H1 (cell line): ENCODE data around the gene TSPAN9. TPM values are rescaled to one million over a fixed set of nuclear protein-coding genes. Genes with fewer than 3 reads are reported as not detected.

Source experiments
- CTCF ChIA-PET: fragments of 300-600 bp; sonication (Branson Sonifier 250); formaldehyde crosslinking; loops from one replicate; lab custom pipeline; 2021; ENCODE audit not compliant: partially characterized antibody; lab: Charles Lee
- POLR2A ChIA-PET: fragments of 300-600 bp; sonication (Branson Sonifier 250); formaldehyde crosslinking; loops from one replicate; lab custom pipeline; 2021; ENCODE audit warnings: inconsistent platforms; ENCODE audit not compliant: partially characterized antibody; lab: Charles Lee
- DNase-seq, 2 experiments: peaks; one replicate each; pipeline versions ENCODE4 v3.0.0 to v3.0.0-alpha.2; 2010 to 2022; ENCODE audit warnings: low spot score in 2 of 2, low read depth in 1 of 2, mixed read lengths in 1 of 2
- FAIRE-seq: peaks from 2 replicates; lab custom pipeline; 2011; peaks lifted over from hg19 to GRCh38; lab: Jason Lieb, UNC
- H2AFZ ChIP-seq: 2 replicates; pipeline ENCODE4 v1.8.1; 2012; ENCODE audit warnings: low read length, inconsistent platforms
- H2AK5ac ChIP-seq: 2 replicates; pipeline ENCODE4 v1.6.1; 2013; ENCODE audit warnings: low read depth, low read length
- H2BK120ac ChIP-seq: replicated peaks from 2 replicates; pipeline ENCODE3; 2013; ENCODE audit warnings: low read depth, low read length, inconsistent platforms
- H2BK12ac ChIP-seq: 2 replicates; pipeline ENCODE4 v1.6.1; 2013; ENCODE audit warnings: low read depth, low read length
- H2BK15ac ChIP-seq: 2 replicates; pipeline ENCODE4 v1.6.1; 2013; ENCODE audit warnings: low read length
- H2BK20ac ChIP-seq: 2 replicates; pipeline ENCODE4 v1.6.1; 2013; ENCODE audit warnings: low read length
- H2BK5ac ChIP-seq: 2 replicates; pipeline ENCODE4 v1.6.1; 2013; ENCODE audit warnings: low read depth, low read length
- H3K14ac ChIP-seq: 2 replicates; pipeline ENCODE4 v1.6.1; 2013; ENCODE audit warnings: inconsistent platforms; ENCODE audit not compliant: insufficient read length
- H3K18ac ChIP-seq: 2 replicates; pipeline ENCODE4 v1.6.1; 2013; ENCODE audit warnings: low read length; ENCODE audit errors: extremely low read depth
- H3K23ac ChIP-seq: 2 replicates; pipeline ENCODE4 v1.6.1; 2013; ENCODE audit warnings: inconsistent platforms; ENCODE audit not compliant: insufficient read length
- H3K23me2 ChIP-seq: 2 replicates; pipeline ENCODE4 v1.6.1; 2013; ENCODE audit warnings: low read depth, low read length
- H3K27ac ChIP-seq: 2 replicates; pipeline ENCODE4 v1.6.1; 2011; ENCODE audit warnings: low read depth, low read length, inconsistent platforms
- H3K27me3 ChIP-seq, 4 experiments: replicated peaks in 1 of 4; 1 replicate in 1 of 4; 2 replicates in 3 of 4; pipeline versions ENCODE4 v1.6.1 to v1.8.1; 2011 to 2013; ENCODE audit warnings: low read length in 3 of 4, mild to moderate bottlenecking in 3 of 4, inconsistent platforms in 2 of 4, mixed read lengths in 2 of 4, moderate library complexity in 1 of 4; ENCODE audit not compliant: control insufficient read depth in 3 of 4, insufficient read depth in 3 of 4; ENCODE audit errors: extremely low read depth in 1 of 4
- H3K36me3 ChIP-seq, 4 experiments: 2 replicates each; pipeline versions ENCODE4 v1.6.1 to v1.8.1; 2011 to 2013; ENCODE audit warnings: mild to moderate bottlenecking in 4 of 4, low read length in 3 of 4, moderate library complexity in 2 of 4, control low read depth in 1 of 4, inconsistent platforms in 1 of 4; ENCODE audit not compliant: insufficient read depth in 4 of 4, control insufficient read depth in 2 of 4
- H3K4ac ChIP-seq: replicated peaks from 2 replicates; pipeline ENCODE3; 2013; ENCODE audit warnings: low read length, low read depth, mixed read lengths, inconsistent platforms; ENCODE audit not compliant: insufficient read length
- H3K4me1 ChIP-seq, 4 experiments: replicated peaks in 1 of 4; 1 replicate in 1 of 4; 2 replicates in 3 of 4; pipeline versions ENCODE4 v1.6.1 to v1.8.1; 2011 to 2013; ENCODE audit warnings: low read length in 3 of 4, inconsistent platforms in 2 of 4, mixed read lengths in 1 of 4; ENCODE audit not compliant: insufficient read depth in 4 of 4, control insufficient read depth in 3 of 4
- H3K4me2 ChIP-seq, 2 experiments: 2 replicates each; pipeline versions ENCODE4 v1.6.1 to v1.8.1; 2011 to 2013; ENCODE audit warnings: low read depth in 2 of 2, low read length in 2 of 2, control low read depth in 1 of 2, inconsistent platforms in 1 of 2, mild to moderate bottlenecking in 1 of 2; ENCODE audit not compliant: insufficient read depth in 1 of 2
- H3K4me3 ChIP-seq, 4 experiments: fragments of 200-600, 300-600 bp in 1 of 4; sonication (generic), shearing (Covaris generic), sonication (Bioruptor Twin) in 1 of 4; 2 replicates each; pipeline versions ENCODE4 v1.5.1 to v1.8.1; 2011 to 2016; ENCODE audit warnings: low read length in 4 of 4, low read depth in 3 of 4, control low read depth in 2 of 4, inconsistent platforms in 2 of 4, mild to moderate bottlenecking in 2 of 4, mixed read lengths in 1 of 4, moderate library complexity in 1 of 4; ENCODE audit not compliant: insufficient read depth in 2 of 4; ENCODE audit errors: extremely low read depth in 1 of 4
- H3K56ac ChIP-seq: replicated peaks from 2 replicates; pipeline ENCODE3; 2013; ENCODE audit warnings: low read depth, mild to moderate bottlenecking, mixed read lengths, low read length, inconsistent platforms; ENCODE audit not compliant: insufficient read length
- H3K79me1 ChIP-seq: 2 replicates; pipeline ENCODE4 v1.6.1; 2013; ENCODE audit warnings: low read depth, low read length, control low read depth
- H3K79me2 ChIP-seq, 2 experiments: 2 replicates each; pipeline versions ENCODE4 v1.6.1 to v1.8.1; 2012 to 2013; ENCODE audit warnings: low read length in 2 of 2, mild to moderate bottlenecking in 2 of 2, inconsistent platforms in 1 of 2; ENCODE audit not compliant: insufficient read depth in 2 of 2, control insufficient read depth in 1 of 2
- H3K9ac ChIP-seq, 4 experiments: replicated peaks in 1 of 4; 1 replicate in 1 of 4; 2 replicates in 3 of 4; pipeline versions ENCODE4 v1.6.1 to v1.8.1; 2011 to 2013; ENCODE audit warnings: low read depth in 3 of 4, low read length in 3 of 4, control low read depth in 2 of 4, mild to moderate bottlenecking in 2 of 4, moderate library complexity in 2 of 4, inconsistent platforms in 1 of 4; ENCODE audit errors: extremely low read depth in 1 of 4
- H3K9me3 ChIP-seq, 2 experiments: 2 replicates each; pipeline versions ENCODE4 v1.6.1 to v1.8.1; 2012 to 2013; ENCODE audit warnings: mild to moderate bottlenecking in 2 of 2, moderate library complexity in 2 of 2, control low read depth in 1 of 2, inconsistent platforms in 1 of 2, low read depth in 1 of 2, low read length in 1 of 2, mixed read lengths in 1 of 2; ENCODE audit not compliant: insufficient read depth in 2 of 2
- H4K20me1 ChIP-seq, 2 experiments: replicated peaks in 1 of 2; 2 replicates each; pipeline versions ENCODE3 to v1.8.1; 2011 to 2013; ENCODE audit warnings: inconsistent platforms in 2 of 2, low read length in 2 of 2, mild to moderate bottlenecking in 1 of 2; ENCODE audit not compliant: insufficient read depth in 2 of 2, control insufficient read depth in 1 of 2
- H4K5ac ChIP-seq: 2 replicates; pipeline ENCODE4 v1.6.1; 2013; ENCODE audit warnings: low read length, low read depth, mixed read lengths, inconsistent platforms; ENCODE audit not compliant: insufficient read length
- H4K8ac ChIP-seq: 2 replicates; pipeline ENCODE4 v1.8.0; 2013; ENCODE audit warnings: mild to moderate bottlenecking, moderate library complexity, low read length, inconsistent platforms; ENCODE audit not compliant: insufficient read depth; ENCODE audit errors: extremely low read depth
- H4K91ac ChIP-seq: replicated peaks from 2 replicates; pipeline ENCODE3; 2013; ENCODE audit warnings: low read length, mixed read lengths, inconsistent platforms; ENCODE audit not compliant: insufficient read length
- ATF2 ChIP-seq: IDR thresholded peaks from 2 replicates; pipeline ENCODE4 v1.6.1; 2012; ENCODE audit warnings: low read length, inconsistent platforms
- CHD1 ChIP-seq: IDR thresholded peaks from 2 replicates; pipeline ENCODE4 v1.6.1; 2012; ENCODE audit warnings: low read depth, low read length, improper control_type of control experiment
- GABPA ChIP-seq: IDR thresholded peaks from 2 replicates; pipeline ENCODE4 v1.6.1; 2011; ENCODE audit warnings: mild to moderate bottlenecking, low read length, moderate library complexity, borderline replicate concordance; ENCODE audit not compliant: insufficient read depth
- KDM1A ChIP-seq: fragments of 200-600, 300-600 bp; sonication (generic); IDR thresholded peaks from 2 replicates; pipeline ENCODE4 v1.7.1; 2016; ENCODE audit warnings: mild to moderate bottlenecking, low read length, borderline replicate concordance
- KDM4A ChIP-seq: IDR thresholded peaks from one replicate; pipeline ENCODE4 v1.7.1; 2012; ENCODE audit warnings: low read depth, mild to moderate bottlenecking, moderate library complexity, low read length, inconsistent platforms; ENCODE audit not compliant: severe bottlenecking
- MAFK ChIP-seq: IDR thresholded peaks from 2 replicates; pipeline ENCODE4 v1.6.1; 2012; ENCODE audit warnings: low read depth, mild to moderate bottlenecking, improper control_type of control experiment, low read length
- RXRA ChIP-seq: IDR thresholded peaks from 2 replicates; pipeline ENCODE4 v1.6.1; 2011; ENCODE audit warnings: low read depth, mild to moderate bottlenecking, low read length, moderate library complexity; ENCODE audit not compliant: insufficient read depth
- SIN3A ChIP-seq, 2 experiments: IDR thresholded peaks in 1 of 2; conservative IDR thresholded peaks in 1 of 2; 2 replicates each; pipeline ENCODE4 v1.6.1; 2011 to 2012; ENCODE audit warnings: low read length in 2 of 2, improper control_type of control experiment in 1 of 2, low read depth in 1 of 2, mild to moderate bottlenecking in 1 of 2
- SIX5 ChIP-seq: IDR thresholded peaks from 2 replicates; pipeline ENCODE4 v1.6.1; 2011; ENCODE audit warnings: mild to moderate bottlenecking, low read depth, low read length
- TAF7 ChIP-seq: optimal IDR thresholded peaks from 2 replicates; pipeline ENCODE3; 2011; ENCODE audit warnings: low read depth, mild to moderate bottlenecking, inconsistent platforms, low read length, moderate library complexity, borderline replicate concordance
- WGBS, 2 experiments: shearing (Covaris generic) in 1 of 2; methylation state at CpG; one replicate each; pipeline versions ENCODE4 v1.1.6 to v1.1.7; 2013 to 2015; ENCODE audit warnings: low lambda C conversion rate in 2 of 2, mixed read lengths in 2 of 2, inconsistent platforms in 1 of 2, low coverage in 1 of 2, missing lambda C conversion rate in 1 of 2; ENCODE audit not compliant: insufficient replicate concordance in 2 of 2, insufficient coverage in 1 of 2, insufficient read length in 1 of 2; ENCODE audit errors: extremely low coverage in 1 of 2, missing lambda C conversion rate in 1 of 2; 5-methylcytosine and 5-hydroxymethylcytosine counted together
- polyA plus RNA-seq, 7 experiments: library from polyadenylated mRNA; depleted of rRNA in 3 of 7; stranded (reverse) in 5 of 7; unstranded in 2 of 7; fragments of >200 nt in 5 of 7; fragments of 200-250 nt in 2 of 7; gene quantifications; 1 replicate in 5 of 7; 2 replicates in 1 of 7; 4 replicates in 1 of 7; pipeline versions ENCODE4 v1.2.1 to v1.2.3, GENCODE V29; 2011 to 2013; ENCODE audit warnings: missing spikeins in 2 of 7, mixed read lengths in 2 of 7
- total RNA-seq: library from RNA; stranded (reverse); fragmentation: NEBNext Ultra II Directional; extraction: Animal tissue kit (Norgen Biotek cat#: 25700); gene quantifications from 2 replicates; pipeline ENCODE4 v1.2.1, GENCODE V29; 2021

The TSPAN9 gene
- total and polyA plus RNA-seq, 2 of the 8 experiments (the other 6 are each of a cell fraction or from before 2014, with no cell fraction given): 11.5 to 29.1 TPM

DNA sequence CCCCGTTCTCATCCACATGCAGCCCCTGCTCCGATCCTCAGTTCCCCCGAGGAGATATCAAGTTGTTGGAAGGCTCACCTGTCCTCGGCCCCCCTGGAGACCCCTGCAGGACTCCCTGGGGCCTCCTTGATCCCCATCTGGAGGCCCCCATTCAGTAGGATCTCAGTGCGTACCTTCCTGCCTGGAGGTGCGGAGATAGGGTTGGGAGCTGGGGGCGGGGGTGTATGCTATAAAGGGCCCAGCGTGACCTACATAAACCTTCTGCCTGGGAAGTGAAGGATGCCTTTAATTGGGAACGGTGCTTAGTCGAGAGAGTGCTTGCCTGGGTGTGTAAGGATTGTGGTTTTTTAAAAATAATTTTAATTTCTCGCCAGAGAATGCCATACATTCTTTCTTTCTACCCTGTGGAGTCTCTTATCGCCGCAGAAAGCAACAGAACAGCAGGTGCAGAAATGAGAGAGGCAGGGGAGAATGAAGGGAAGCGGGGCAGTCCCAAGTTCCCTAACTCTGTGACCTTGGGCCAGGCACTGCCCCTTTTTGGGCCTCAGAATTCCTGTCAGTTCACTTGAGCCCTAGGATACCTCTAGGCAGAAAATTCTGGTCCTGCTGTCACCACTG lies 153.7 kb downstream of the TSPAN9 start:
- Histone ChIP-seq H2AFZ (no peak overlapping the region), H3K27ac (no peak overlapping the region), H2BK20ac (no peak overlapping the region), H3K56ac (no peak overlapping the region), H3K23ac (no peak overlapping the region), H2BK15ac (peak overlapping the region; percentile 81; the same call in 1 of the 2 replicates), H3K4me2 (peak overlapping the region; percentile 9 to 63; a peak in 2 of 4 replicates), H3K14ac (no peak overlapping the region), H4K20me1 (peaks cover 0 to 5% of the 10 kb centered on the region in 2 experiments), H3K18ac (no peak overlapping the region), H2BK120ac (no peak overlapping the region), H4K91ac (no peak overlapping the region), H2AK5ac (no peak overlapping the region), H3K4me3 (peak overlapping the region in 1 of 4 experiments; percentile 31; a peak in 1 of 8 replicates), H4K5ac (no peak overlapping the region), H4K8ac (no peak overlapping the region), H3K23me2 (no peaks in the 10 kb centered on the region), H3K4me1 (peaks cover 0 to 33% (median 16%) of the 10 kb centered on the region in 4 experiments; a peak in 6 of 7 replicates), H3K4ac (no peak overlapping the region), H3K9me3 (peaks cover 0 to 3% of the 10 kb centered on the region in 2 experiments; a peak in 1 of 4 replicates), H3K79me2 (no peaks in the 10 kb centered on the region), H2BK5ac (no peak overlapping the region), H2BK12ac (no peak overlapping the region), H3K9ac (no peak overlapping the region), H3K27me3 (no peaks in the 10 kb centered on the region; a peak in 1 of 7 replicates), H3K36me3 (no peaks in the 10 kb centered on the region; a peak in 1 of 8 replicates), H3K79me1 (no peaks in the 10 kb centered on the region)
- ChIA-PET CTCF (interaction anchor here (1.0 to 2.4 kb wide), 5 partner anchors 10 to 69 kb away, joined by 3 to 10 read pairs (median 4); no protein-coding TSS in a partner anchor), POLR2A (interaction anchor here (1.4 kb wide), 1 partner anchor 23 kb away, joined by 4 read pairs; no protein-coding TSS in a partner anchor)
- DNase-seq (no peak), FAIRE-seq (no peak)
- 56% methylated on average over 14 of the region's 14 CpGs; no CpG with 5 or more reads in 1 of the 2 experiments for WGBS, 2 experiments
- TF ChIP-seq SIN3A (conservative IDR thresholded peaks at IDR 0.05 in 1 of 2, IDR thresholded peaks at IDR 0.05 in 1 of 2; ENCODE audit: low read depth in 1 of 2, low read length in 2 of 2) (no peak), GABPA (no peak), KDM1A (no peak), MAFK (no peak), RXRA (no peak), CHD1 (no peak), ATF2 (no peak), KDM4A (no peak), SIX5 (no peak), TAF7 (no peak)
